Activated CD8-positive, alpha-beta memory T cell treated with anti-CD3 and anti-CD28 coated beads for 36 hours (primary cell): ENCODE data around the gene ZWILCH. TPM values are rescaled to one million over a fixed set of nuclear protein-coding genes. Genes with fewer than 3 reads are reported as not detected.

Experiments
- CTCF ChIA-PET: fragments of 350-600 bp; sonication (Branson Sonifier 250); formaldehyde crosslinking; loops from one replicate; lab custom pipeline; 2021; ENCODE audit warnings: antibody characterized with exemption; lab: Charles Lee
- POLR2A ChIA-PET: fragments of 350-600 bp; sonication (Branson Sonifier 250); formaldehyde crosslinking; loops from one replicate; lab custom pipeline; 2021; ENCODE audit warnings: antibody characterized with exemption; lab: Charles Lee
- total RNA-seq, 2 experiments: library from RNA; stranded (reverse); gene quantifications; one replicate each; pipeline ENCODE4 v1.2.3, GENCODE V29; 2021

The ZWILCH gene
- total RNA-seq, 2 experiments from 2014 or later, result 42.9 to 44.9 TPM

GRCh38 chr15:66508293-66508883 lies 3.3 kb downstream of the ZWILCH start:
- ChIA-PET POLR2A (no interaction called here), CTCF (no interaction called here)

GRCh38 chr15:66514586-66514985 lies 9.5 kb downstream of the ZWILCH start:
- ChIA-PET CTCF (no interaction called here), POLR2A (interaction anchor here (0.6 kb wide), 1 partner anchor 164 kb away, joined by 3 read pairs; no protein-coding TSS in a partner anchor)

- CTCF ChIA-PET, result no interaction called here
- POLR2A ChIA-PET, result interaction anchor here (1.5 kb wide), 1 partner anchor 18 kb away, joined by 7 read pairs; the partner anchor contains the start of gene SNAPC5
Measured at GRCh38 chr15:66515901-66516322, 10.8 kb downstream of the ZWILCH start.

GRCh38 chr15:66523926-66524325 lies 18.8 kb downstream of the ZWILCH start:
- ChIA-PET POLR2A (no interaction called here), CTCF (interaction anchor here (1.1 kb wide), 1 partner anchor 17 kb away, joined by 4 read pairs; no protein-coding TSS in a partner anchor)

- ChIA-PET CTCF (interaction anchor here (1.1 kb wide), 1 partner anchor 18 kb away, joined by 4 read pairs; no protein-coding TSS in a partner anchor), POLR2A (no interaction called here)
Measured at GRCh38 chr15:66524838-66525237, 19.7 kb downstream of the ZWILCH start.

GRCh38 chr15:66535056-66535455 lies 29.9 kb downstream of the ZWILCH start:
- ChIA-PET CTCF (no interaction called here), POLR2A (no interaction called here)

- POLR2A ChIA-PET, result no interaction called here
- CTCF ChIA-PET, result interaction anchor here (0.7 kb wide), 1 partner anchor 65 kb away, joined by 3 read pairs; no protein-coding TSS in a partner anchor
Measured at GRCh38 chr15:66542896-66543295, 37.8 kb downstream of the ZWILCH start.

- POLR2A ChIA-PET, result no interaction called here
- CTCF ChIA-PET, result no interaction called here
Measured at GRCh38 chr15:66545255-66545654, 40.1 kb downstream of the ZWILCH start.

GRCh38 chr15:66555685-66556084 lies 50.6 kb downstream of the ZWILCH start:
- ChIA-PET CTCF (no interaction called here), POLR2A (no interaction called here)

GRCh38 chr15:66558271-66558670 lies 53.1 kb downstream of the ZWILCH start:
- POLR2A ChIA-PET, result no interaction called here

GRCh38 chr15:66560856-66561525 lies 55.9 kb downstream of the ZWILCH start:
- ChIA-PET POLR2A (no interaction called here), CTCF (no interaction called here)

More at GRCh38 chr15:66558271-66558670, 53.1 kb downstream of the ZWILCH start:
- CTCF ChIA-PET, result interaction anchor here (1.5 kb wide), 1 partner anchor 9 kb away, joined by 6 read pairs; the partner anchor contains the start of gene LCTL

- POLR2A ChIA-PET, result no interaction called here
- CTCF ChIA-PET, result no interaction called here
Measured at GRCh38 chr15:66563126-66563525, 58.0 kb downstream of the ZWILCH start.

GRCh38 chr15:66563566-66564110 lies 58.5 kb downstream of the ZWILCH start:
- CTCF ChIA-PET, result no interaction called here
- POLR2A ChIA-PET, result no interaction called here

GRCh38 chr15:66564136-66565041 lies 59.3 kb downstream of the ZWILCH start:
- CTCF ChIA-PET, result no interaction called here
- POLR2A ChIA-PET, result no interaction called here

GRCh38 chr15:66565141-66565641 lies 60.1 kb downstream of the ZWILCH start:
- POLR2A ChIA-PET, result no interaction called here
- CTCF ChIA-PET, result interaction anchor here (1.3 kb wide), 1 partner anchor 11 kb away, joined by 4 read pairs; no protein-coding TSS in a partner anchor

GRCh38 chr15:66565741-66566144 lies 60.6 kb downstream of the ZWILCH start, which contains the start of gene LCTL:
LCTL (minus strand) TSS chr15:66565998; CDS start chr15:66565365, 633 bp downstream.
- ChIA-PET POLR2A (no interaction called here), CTCF (interaction anchor here (1.3 to 2.0 kb wide), 2 partner anchors 8 to 12 kb away, joined by 4 to 6 read pairs; no protein-coding TSS in a partner anchor)

GRCh38 chr15:66566963-66567531 lies 61.9 kb downstream of the ZWILCH start:
- ChIA-PET CTCF (interaction anchor here (0.8 to 2.0 kb wide), 3 partner anchors 9 to 12 kb away, joined by 3 to 7 read pairs (median 6); no protein-coding TSS in a partner anchor), POLR2A (interaction anchor here (0.7 kb wide), 1 partner anchor 208 kb away, joined by 6 read pairs; no protein-coding TSS in a partner anchor)

GRCh38 chr15:66567897-66568296 lies 62.8 kb downstream of the ZWILCH start:
- POLR2A ChIA-PET, result no interaction called here
- CTCF ChIA-PET, result interaction anchor here (0.8 to 2.0 kb wide), 3 partner anchors 9 to 11 kb away, joined by 3 to 7 read pairs (median 6); no protein-coding TSS in a partner anchor
